ENCODE data around the gene LILRB2.
"Not testable (repeated sequence)": the region's sequence is repeated elsewhere in the genome, so short reads cannot be mapped to it uniquely, and the experiment has no call there.

Gene LILRB2

DNA sequence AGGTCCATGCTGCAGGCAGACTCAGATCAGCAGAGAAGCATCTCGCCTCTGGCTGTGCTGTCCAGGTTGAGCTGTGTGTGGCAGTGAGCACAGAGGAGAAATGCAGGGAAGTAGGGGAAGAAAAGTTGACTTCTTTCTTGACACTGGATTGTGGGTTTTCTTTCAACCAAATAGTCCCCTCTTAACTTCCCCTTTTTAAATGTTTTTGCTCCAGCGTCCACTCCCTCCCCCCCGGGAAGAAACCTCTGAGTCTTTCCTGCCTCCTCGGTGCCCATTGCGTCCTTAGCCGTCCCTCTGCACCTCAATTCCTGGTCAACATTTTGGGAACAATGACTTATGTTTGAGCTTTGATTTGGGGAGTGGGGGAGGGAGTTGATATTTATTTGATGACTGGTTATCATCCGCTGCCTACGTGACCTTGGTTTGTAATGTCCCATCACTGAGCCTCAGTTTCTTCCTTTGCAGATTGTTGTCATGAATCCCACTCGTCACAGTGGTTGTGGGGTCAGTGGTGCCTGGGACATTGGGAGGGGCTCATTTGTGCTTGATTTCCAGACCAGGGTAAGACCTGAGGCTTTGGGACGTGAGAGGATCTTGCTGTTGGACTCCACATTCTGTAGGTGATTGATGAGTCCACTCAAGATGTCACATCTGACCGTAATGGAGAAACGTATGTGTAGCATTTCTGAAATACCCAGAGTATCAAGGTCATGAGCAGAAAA is at the start of gene LILRB2:
TSS of gene LILRB2 (minus strand) at position 104 of the 722 bp plus-strand sequence. CDS start 614 bp downstream, outside the sequence.
- in situ Hi-C loops (cut with MboI; ENCODE audit: low sequenced_read_pairs): no loop called here

- in situ Hi-C loops (cut with MboI; ENCODE audit: low sequenced_read_pairs): no loop called here
Measured at GRCh38 chr19:54329476-54330165, 48.7 kb upstream of the LILRB2 start.

GRCh38 chr19:54328781-54329180 is 47.9 kb upstream of the LILRB2 start:
- in situ Hi-C loops (cut with MboI; ENCODE audit: low sequenced_read_pairs): not testable (repeated sequence)

GRCh38 chr19:54325631-54326030 is 44.7 kb upstream of the LILRB2 start:
- in situ Hi-C loops (cut with MboI; ENCODE audit: low sequenced_read_pairs): no loop called here

DNA sequence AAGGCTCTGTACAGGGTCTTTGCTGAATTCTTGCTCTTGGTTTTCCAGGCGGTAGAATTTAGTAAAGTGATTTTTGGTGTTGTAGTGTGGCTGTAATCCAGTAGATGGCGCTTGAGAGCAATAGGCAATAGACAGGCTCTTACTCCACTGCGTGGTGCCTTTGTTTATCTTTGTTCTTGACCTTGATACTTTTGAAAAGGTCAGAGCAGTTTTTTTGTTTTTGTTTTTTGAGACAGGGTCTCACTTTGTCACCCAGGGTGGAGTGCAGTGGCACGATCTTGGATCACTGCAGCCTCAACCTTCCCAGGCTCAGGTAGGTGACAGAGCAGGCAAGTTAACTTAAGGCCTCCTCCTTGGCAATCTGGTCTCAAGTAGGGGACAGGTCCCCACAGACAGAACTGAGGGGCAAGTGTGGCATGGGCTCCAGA is 44.3 kb upstream of the LILRB2 start:
- in situ Hi-C loops (cut with MboI; ENCODE audit: low sequenced_read_pairs): no loop called here

GRCh38 chr19:54324071-54324470 is 43.2 kb upstream of the LILRB2 start:
- in situ Hi-C loops (cut with MboI; ENCODE audit: low sequenced_read_pairs): no loop called here

GRCh38 chr19:54322934-54323333 is 42.0 kb upstream of the LILRB2 start:
- in situ Hi-C loops (cut with MboI; ENCODE audit: low sequenced_read_pairs): not testable (repeated sequence)

DNA sequence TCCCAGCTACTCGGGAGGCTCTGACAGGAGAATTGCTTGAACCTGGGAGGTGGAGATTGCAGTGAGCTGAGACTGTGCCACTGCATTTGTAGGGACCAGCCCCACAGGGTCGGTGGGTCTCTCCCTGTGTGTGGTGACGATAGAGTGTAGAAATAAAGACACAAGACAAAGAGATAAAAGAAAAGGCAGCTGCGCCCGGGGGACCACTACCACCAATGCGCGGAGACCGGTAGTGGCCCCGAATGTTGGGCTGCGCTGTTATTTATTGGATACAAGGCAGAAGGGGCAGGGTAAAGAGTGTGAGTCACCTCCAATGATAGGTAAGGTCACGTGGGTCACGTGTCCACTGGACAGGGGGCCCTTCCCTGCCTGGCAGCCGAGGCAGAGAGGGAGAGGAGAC is 41.4 kb upstream of the LILRB2 start:
- in situ Hi-C loops (cut with MboI; ENCODE audit: low sequenced_read_pairs): not testable (repeated sequence)

DNA sequence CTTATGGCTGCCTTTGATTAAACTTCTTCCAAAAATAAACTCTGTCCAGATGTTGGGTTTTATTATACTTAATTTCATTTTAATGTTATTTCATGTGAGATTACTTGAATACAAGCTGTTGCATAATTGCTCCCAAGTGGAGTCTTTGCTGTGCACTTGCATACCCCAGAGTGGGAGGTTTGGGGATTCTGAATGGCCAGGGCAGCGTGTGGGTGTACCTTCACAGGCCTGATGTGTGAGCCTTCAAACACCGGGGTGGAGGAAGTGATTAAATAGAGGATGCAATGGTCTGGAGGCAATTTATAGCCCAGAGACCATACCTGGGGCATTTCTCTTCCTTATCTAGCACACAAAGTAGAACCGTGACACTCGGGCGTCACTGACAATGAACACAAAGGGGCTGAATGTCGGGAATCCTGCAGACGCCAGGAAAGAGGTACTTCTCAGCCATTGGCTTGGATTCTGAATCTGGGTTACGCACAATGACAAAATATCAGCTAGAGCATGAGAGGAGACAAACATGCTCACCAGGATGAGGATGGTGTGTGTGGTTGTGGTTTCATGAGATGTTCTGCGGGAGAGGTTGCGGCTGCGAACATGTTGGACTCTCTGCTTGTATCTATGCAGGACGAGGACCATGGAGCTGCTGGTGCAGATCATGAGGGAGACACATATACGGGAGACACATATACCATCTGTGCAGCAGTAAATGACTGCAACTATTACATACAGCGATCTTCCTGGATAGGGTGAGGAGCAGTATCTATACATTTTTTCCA is 39.2 kb upstream of the LILRB2 start:
- in situ Hi-C loops (cut with MboI; ENCODE audit: low sequenced_read_pairs): no loop called here

DNA sequence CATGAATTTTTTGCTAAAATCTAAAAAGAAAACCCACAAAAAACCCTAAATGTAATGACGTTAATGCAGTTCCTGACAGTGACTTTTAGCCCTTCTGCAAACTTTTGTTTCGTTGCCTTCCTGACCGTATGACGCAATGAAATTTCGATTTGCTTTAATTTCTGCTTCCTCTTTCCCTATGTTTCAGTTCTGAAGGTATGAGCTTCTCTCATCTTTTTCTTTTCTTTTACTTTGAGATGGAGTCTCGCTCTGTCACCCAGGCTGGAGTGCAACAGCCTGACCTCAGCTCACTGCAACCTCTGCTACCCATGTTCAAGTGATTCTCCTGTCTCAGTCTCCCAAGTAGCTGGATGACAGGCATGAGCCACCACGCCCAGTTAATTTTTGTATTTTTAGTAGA is 38.1 kb upstream of the LILRB2 start:
- in situ Hi-C loops (cut with MboI; ENCODE audit: low sequenced_read_pairs): no loop called here

- in situ Hi-C loops (cut with MboI; ENCODE audit: low sequenced_read_pairs): no loop called here
Measured at GRCh38 chr19:54317965-54318240, 37.0 kb upstream of the LILRB2 start.

- in situ Hi-C loops (cut with MboI; ENCODE audit: low sequenced_read_pairs): no loop called here
Measured at GRCh38 chr19:54317108-54317964, 36.4 kb upstream of the LILRB2 start.

DNA sequence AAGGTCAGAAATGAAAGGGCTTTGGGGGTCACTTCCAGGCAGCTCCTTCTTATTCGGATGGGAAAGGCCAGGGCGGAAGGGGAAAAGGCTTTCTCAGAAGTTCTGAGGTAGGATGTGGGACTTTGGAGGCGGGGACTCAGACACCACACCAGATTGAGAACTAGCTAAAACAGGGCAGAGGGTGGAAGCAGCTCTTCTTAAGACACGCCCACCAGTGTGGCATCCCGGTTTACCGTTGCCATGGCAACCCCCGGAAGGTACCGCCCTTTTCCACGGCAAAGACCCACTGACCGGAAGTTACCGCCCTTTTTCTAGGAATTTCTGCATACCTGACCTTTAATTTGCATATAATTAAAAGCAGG is 35.8 kb upstream of the LILRB2 start:
- in situ Hi-C loops (cut with MboI; ENCODE audit: low sequenced_read_pairs): no loop called here

GRCh38 chr19:54315956-54316355 is 35.0 kb upstream of the LILRB2 start:
- in situ Hi-C loops (cut with MboI; ENCODE audit: low sequenced_read_pairs): no loop called here

- in situ Hi-C loops (cut with MboI; ENCODE audit: low sequenced_read_pairs): no loop called here
Measured at GRCh38 chr19:54312436-54313377, 31.8 kb upstream of the LILRB2 start, which contains the start of gene LILRA5. TSS of gene LILRA5 (minus strand) at chr19:54313166. CDS start at chr19:54313019, 147 bp downstream.

DNA sequence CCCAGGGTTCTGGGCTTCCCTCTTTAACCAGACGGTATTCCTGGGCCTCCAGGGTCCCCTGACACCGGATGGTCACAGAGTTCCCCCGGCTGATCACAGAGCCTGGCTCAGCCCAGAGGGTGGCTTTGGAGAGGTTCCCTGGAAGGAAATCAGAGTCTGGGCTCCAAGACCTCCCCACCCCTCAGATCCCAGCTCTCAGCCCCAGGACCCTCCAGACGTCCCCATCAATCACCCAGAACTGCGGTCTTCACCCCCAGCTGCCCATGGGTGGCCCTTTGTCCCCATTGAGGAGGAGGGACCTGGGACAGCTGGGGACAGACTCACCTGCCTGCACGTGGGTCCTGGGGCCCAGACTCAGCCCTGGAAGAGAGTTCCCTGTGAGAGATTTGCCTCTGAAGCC is 31.1 kb upstream of the LILRB2 start:
- in situ Hi-C loops (cut with MboI; ENCODE audit: low sequenced_read_pairs): no loop called here

GRCh38 chr19:54311486-54311885 is 30.6 kb upstream of the LILRB2 start:
- in situ Hi-C loops (cut with MboI; ENCODE audit: low sequenced_read_pairs): no loop called here

DNA sequence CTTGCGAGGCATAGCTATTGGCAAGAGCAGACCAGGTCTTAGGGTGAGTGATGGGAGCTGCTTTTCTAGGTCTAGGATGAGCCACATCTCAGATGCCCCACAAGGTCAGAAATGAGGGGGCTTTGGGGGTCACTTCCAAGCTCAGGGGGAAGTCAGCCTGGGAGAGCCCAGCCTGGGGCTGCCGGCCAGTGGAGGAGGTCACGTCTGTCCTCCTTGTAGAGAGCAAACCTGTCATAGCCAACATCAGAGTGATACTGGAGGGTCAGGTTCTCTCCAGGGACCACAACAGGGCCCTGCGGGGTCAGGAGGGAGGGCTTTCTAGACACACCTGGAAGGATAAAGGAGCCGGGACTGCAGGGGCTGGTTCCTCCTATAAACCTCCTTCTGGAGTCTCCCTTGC is 29.6 kb upstream of the LILRB2 start:
- in situ Hi-C loops (cut with MboI; ENCODE audit: low sequenced_read_pairs): no loop called here

DNA sequence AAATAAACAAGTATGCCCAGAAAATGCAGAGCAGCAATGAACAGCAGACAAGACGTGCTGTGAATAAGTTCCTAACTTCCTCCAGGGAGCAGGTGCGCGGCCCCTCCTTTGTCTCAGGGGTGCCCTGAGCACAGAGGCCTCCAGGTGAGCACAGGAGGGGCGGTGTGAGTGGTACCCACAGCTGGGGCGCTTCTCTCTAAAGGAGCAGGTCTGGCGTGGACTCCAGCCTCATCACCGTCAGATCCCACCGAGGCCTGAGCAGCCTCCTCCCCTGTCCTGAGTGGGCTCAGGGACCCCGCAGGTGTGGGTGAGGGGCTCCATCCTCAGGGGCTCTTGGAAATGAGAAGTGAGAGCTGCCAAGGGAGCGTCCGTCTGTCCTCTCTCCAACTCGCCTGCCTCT is 28.9 kb upstream of the LILRB2 start:
- in situ Hi-C loops (cut with MboI; ENCODE audit: low sequenced_read_pairs): no loop called here
